Retinal pigment epithelial cell (primary cell): ENCODE measurements around the gene KRTAP10-2.

Experiments
- DNase-seq: peaks from one replicate; pipeline ENCODE4 v3.0.0-alpha.2; 2010; ENCODE audit warnings: low read depth
- H3K4me3 ChIP-seq: 2 replicates; pipeline ENCODE4 v1.5.1; 2011; ENCODE audit warnings: mild to moderate bottlenecking, low read length, control low read depth, moderate library complexity
- CTCF ChIP-seq: conservative IDR thresholded peaks from 2 replicates; pipeline ENCODE4 v1.5.1; 2011; ENCODE audit warnings: low read depth, low read length, control low read depth, inconsistent platforms

KRTAP10-2 gene

GRCh38 chr21:44529011-44529421 lies 22.3 kb downstream of the KRTAP10-2 start:
- no peak overlapping the region for H3K4me3 ChIP-seq
- no peak for TF ChIP-seq CTCF

GRCh38 chr21:44528634-44528995 lies 22.7 kb downstream of the KRTAP10-2 start:
- no peak for DNase-seq
- no peak for TF ChIP-seq CTCF

More at GRCh38 chr21:44529011-44529421, 22.3 kb downstream of the KRTAP10-2 start:
- no peak for DNase-seq

GRCh38 chr21:44527983-44528633 lies 23.2 kb downstream of the KRTAP10-2 start:
- no peak overlapping the region for H3K4me3 ChIP-seq
- no peak for DNase-seq
- TF ChIP-seq CTCF = no peak

More at GRCh38 chr21:44528634-44528995, 22.7 kb downstream of the KRTAP10-2 start:
- H3K4me3 ChIP-seq = no peak overlapping the region

DNA sequence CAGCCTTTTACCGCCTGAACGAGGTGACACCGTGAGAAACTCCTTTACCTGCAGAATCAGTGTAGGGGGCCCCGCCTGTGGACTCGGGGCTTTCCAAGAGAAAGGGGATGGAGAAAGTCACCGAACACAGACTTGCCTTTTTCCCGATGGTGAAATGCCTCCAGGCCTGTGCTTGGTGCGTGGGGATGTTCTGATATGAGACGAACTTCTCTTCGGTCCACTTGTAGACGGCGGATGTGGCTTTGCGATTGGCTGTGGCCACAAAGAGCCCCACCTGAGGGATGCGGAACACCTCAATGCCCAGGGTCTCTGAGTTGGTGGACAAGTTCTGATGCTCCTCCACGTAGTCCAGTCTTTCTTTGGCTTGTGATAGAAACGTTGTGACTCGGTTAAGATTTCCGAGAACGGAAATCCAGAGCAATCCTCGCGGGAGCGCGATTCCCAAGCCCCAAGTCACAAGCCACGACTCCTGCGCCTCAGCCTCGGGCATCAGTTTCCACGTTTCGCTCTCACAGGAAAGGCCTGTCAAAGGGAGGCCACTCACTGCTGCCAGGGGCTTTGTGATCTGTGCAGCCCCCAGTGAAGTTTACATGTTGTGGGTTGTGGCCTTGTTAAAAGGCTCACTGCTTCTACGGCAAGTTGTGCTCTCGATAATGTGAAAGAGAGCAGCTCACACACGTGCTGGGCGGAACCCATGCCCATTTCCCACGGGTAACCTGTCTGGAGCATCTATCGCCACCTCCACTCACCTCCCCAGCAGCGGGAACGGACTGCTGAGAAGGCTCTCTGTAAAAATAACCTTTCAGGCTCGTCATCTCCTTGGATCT lies 23.9 kb downstream of the KRTAP10-2 start:
- TF ChIP-seq CTCF = no peak
- H3K4me3 ChIP-seq = no peak overlapping the region

DNA sequence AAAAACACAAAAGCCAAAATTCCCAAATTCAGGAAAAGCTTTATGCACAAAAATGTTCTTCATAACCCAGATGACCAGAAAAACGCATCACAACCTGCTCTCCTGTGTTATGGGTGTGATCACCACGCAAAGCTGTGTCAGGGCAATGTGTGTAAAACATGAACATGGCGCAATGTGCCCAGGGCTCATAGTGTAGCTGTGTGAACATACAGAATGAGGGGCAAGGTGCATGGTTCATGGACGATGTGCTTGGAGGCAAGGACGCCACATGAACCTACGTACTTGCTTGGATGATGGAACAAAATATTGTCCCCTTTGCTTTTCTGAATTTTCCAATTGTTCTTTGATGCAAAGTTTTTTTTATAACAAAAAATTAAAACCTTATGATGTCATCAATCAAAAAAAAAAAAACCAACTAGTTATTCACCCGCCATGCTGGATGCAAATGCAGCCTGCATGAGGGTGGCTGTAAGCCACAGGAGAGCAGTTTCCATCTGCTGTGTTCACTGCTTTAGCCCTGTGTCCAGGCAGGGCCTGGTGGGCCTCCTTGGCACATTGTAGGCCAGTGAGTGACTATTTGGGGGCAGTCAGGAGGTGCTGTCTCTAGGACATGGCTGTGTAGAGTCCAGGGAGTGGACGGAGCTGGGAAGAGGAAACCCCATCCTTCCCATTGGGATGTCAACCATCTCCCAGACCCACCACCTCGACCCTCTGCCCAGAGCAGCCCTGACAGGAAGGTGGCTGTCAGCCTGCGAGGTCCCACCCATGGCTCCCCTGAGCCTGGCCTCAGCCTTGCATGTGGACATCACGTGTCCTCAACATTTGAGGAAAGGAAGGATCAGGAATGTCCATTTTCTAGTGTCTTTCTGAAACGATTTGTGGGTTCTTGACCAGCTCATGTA lies 25.0 kb downstream of the KRTAP10-2 start:
- TF ChIP-seq CTCF = no peak
- DNase-seq = no peak
- H3K4me3 ChIP-seq = no peak overlapping the region

More for the DNA sequence above, 23.9 kb downstream of the KRTAP10-2 start:
- DNase-seq = no peak

GRCh38 chr21:44525391-44526095 lies 25.8 kb downstream of the KRTAP10-2 start:
- no peak for TF ChIP-seq CTCF
- no peak overlapping the region for H3K4me3 ChIP-seq
- no peak for DNase-seq
